Esophagus squamous epithelium (tissue), 4 donors: Measurements from ENCODE around the gene TNFRSF13B.

Source experiments
- POLR2A ChIP-seq, 4 donors: fragments of 450-650 bp; IDR thresholded peaks; one replicate each; pipeline ENCODE4 v1.6.1; 2017; ENCODE audit warnings: antibody characterized with exemption in 4 of 4, mild to moderate bottlenecking in 4 of 4, moderate library complexity in 3 of 4
- TF ChIP-seq, protein P1 (sequence below), 6 experiments: fragments of 450-650 bp in 4 of 6; fragments of 200-600 bp in 2 of 6; sonication (generic) in 2 of 6; IDR thresholded peaks; one replicate each; pipeline ENCODE4 v1.5.1; 2016 to 2019; ENCODE audit warnings: antibody characterized with exemption in 6 of 6, mild to moderate bottlenecking in 4 of 6, moderate library complexity in 4 of 6

DNA sequence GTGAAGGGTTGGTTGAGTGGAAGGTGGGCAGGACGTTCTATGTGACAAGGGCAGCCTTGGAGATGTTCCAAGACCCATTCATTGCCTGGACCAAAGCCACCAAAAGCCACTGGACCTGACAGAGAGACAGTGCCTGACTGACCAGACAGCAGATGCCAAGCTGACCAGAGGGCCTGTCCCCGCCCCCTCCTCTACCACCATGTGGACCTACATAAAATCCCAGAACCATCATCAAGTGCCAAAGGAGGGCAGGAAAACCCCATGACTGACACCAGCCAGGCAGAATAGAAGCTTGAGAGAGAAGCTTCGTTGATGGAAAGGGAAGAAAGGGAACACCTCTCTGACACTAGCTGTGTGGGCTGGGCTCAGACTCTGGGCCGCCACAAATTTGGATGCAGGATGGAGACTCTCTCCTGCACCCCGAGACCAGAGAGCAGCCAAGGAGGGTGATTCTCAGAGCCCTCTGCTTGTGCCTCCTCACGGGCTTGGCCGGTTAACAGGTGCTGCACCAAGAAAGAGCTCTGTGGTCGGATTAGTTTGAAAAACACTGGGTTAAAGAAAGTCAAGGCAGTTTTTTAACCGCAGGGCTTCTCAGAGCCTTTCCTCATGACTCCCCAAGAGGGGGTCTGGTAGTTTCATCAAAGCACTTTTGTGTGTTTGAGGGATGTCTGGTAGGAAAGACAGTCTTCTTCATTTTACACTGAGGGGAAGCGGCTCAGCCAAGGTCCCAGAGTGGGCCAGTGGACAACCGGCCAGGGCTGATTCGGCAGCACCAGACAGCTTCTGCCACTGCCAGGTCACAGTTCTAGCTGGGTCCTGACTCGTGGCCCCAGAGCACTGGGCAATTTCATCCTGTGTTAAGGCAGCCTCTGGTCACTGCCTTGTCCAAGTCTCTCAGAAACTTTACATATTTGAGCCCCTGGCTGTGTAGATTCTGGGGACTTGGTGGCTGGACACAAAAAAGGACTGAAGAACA, 1.7 kb downstream of the TNFRSF13B start:
- TF ChIP-seq, protein P1, sequence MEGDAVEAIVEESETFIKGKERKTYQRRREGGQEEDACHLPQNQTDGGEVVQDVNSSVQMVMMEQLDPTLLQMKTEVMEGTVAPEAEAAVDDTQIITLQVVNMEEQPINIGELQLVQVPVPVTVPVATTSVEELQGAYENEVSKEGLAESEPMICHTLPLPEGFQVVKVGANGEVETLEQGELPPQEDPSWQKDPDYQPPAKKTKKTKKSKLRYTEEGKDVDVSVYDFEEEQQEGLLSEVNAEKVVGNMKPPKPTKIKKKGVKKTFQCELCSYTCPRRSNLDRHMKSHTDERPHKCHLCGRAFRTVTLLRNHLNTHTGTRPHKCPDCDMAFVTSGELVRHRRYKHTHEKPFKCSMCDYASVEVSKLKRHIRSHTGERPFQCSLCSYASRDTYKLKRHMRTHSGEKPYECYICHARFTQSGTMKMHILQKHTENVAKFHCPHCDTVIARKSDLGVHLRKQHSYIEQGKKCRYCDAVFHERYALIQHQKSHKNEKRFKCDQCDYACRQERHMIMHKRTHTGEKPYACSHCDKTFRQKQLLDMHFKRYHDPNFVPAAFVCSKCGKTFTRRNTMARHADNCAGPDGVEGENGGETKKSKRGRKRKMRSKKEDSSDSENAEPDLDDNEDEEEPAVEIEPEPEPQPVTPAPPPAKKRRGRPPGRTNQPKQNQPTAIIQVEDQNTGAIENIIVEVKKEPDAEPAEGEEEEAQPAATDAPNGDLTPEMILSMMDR (IDR thresholded peaks at IDR 0.05): no peak
- no peak for TF ChIP-seq POLR2A (IDR thresholded peaks at IDR 0.05)
